Fibroblast of villous mesenchyme (primary cell): ENCODE measurements around the gene PCNX2. TPM values are rescaled to one million over a fixed set of nuclear protein-coding genes. Genes with fewer than 3 reads are reported as not detected.

ENCODE experiments used
- DNase-seq: peaks from one replicate; pipeline ENCODE4 v3.0.0-alpha.2; 2010; ENCODE audit warnings: low read depth
- H3K4me3 ChIP-seq: 2 replicates; pipeline ENCODE4 v1.5.1; 2011; ENCODE audit warnings: low read depth, mild to moderate bottlenecking, low read length
- CTCF ChIP-seq: IDR thresholded peaks from 2 replicates; pipeline ENCODE4 v1.5.1; 2012; ENCODE audit warnings: low read depth, mild to moderate bottlenecking, low read length; ENCODE audit not compliant: insufficient read depth
- total RNA-seq: library from RNA; depleted of rRNA; stranded (reverse); fragments of >200 nt; gene quantifications from 2 replicates; pipeline ENCODE4 v1.2.3, GENCODE V29; 2012

Gene PCNX2
- total RNA-seq, 1 donor, result 38.4 TPM

GRCh38 chr1:233295975-233296322 is 424 bp upstream of the PCNX2 start:
- TF ChIP-seq CTCF, result no peak
- H3K4me3 ChIP-seq, result peak overlapping the region; percentile 76
- DNase-seq, result no peak

- TF ChIP-seq CTCF, result no peak
- peak; percentile 59 for DNase-seq
- H3K4me3 ChIP-seq, result peak overlapping the region; percentile 76
Observed at GRCh38 chr1:233294913-233295236, 650 bp downstream of the PCNX2 start.

GRCh38 chr1:233293556-233294446 is 1.7 kb downstream of the PCNX2 start:
- H3K4me3 ChIP-seq, result no peak overlapping the region
- DNase-seq, result no peak
- TF ChIP-seq CTCF, result no peak

- no peak for TF ChIP-seq CTCF
- no peak overlapping the region for H3K4me3 ChIP-seq
Observed at GRCh38 chr1:233290396-233291034, 5.0 kb downstream of the PCNX2 start.

GRCh38 chr1:233289676-233290075 is 5.8 kb downstream of the PCNX2 start:
- no peak for TF ChIP-seq CTCF
- H3K4me3 ChIP-seq, result no peak overlapping the region
- no peak for DNase-seq

More at GRCh38 chr1:233290396-233291034, 5.0 kb downstream of the PCNX2 start:
- DNase-seq, result no peak

GRCh38 chr1:233282582-233282886 is 13.0 kb downstream of the PCNX2 start:
- no peak for DNase-seq
- no peak overlapping the region for H3K4me3 ChIP-seq
- TF ChIP-seq CTCF, result no peak
